DMS114 treated with DMSO at 0.1 percent for 48 hours (cell line): Measurements from ENCODE around the gene GALR2.

Experiments
- DNase-seq: peaks from one replicate; lab custom pipeline; 2025; ENCODE audit not compliant: unreplicated experiment; lab: John Stamatoyannopoulos, UW

GALR2 gene

GRCh38 chr17:76092526-76093413, 18.2 kb downstream of the GALR2 start:
- DNase-seq, result no peak

- DNase-seq, result no peak
Observed at GRCh38 chr17:76094046-76094445, 19.5 kb downstream of the GALR2 start.

- DNase-seq, result no peak
Observed at GRCh38 chr17:76095943-76096342, 21.4 kb downstream of the GALR2 start.

- no peak for DNase-seq
Observed at GRCh38 chr17:76097716-76098295, 23.2 kb downstream of the GALR2 start.

- no peak for DNase-seq
Observed at GRCh38 chr17:76102944-76103273, 28.3 kb downstream of the GALR2 start.

GRCh38 chr17:76103274-76104139, 28.9 kb downstream of the GALR2 start, which contains the start of gene EXOC7:
Gene EXOC7, minus strand, starts transcription at chr17:76103787. Its CDS starts 95 bp downstream, at chr17:76103692.
- peak; percentile 82 for DNase-seq

GRCh38 chr17:76104140-76104895, 29.7 kb downstream of the GALR2 start:
- no peak for DNase-seq

GRCh38 chr17:76104896-76105231, 30.3 kb downstream of the GALR2 start:
- DNase-seq, result no peak

GRCh38 chr17:76106703-76107102, 32.1 kb downstream of the GALR2 start:
- no peak for DNase-seq

GRCh38 chr17:76107509-76107908, 32.9 kb downstream of the GALR2 start:
- DNase-seq, result no peak

GRCh38 chr17:76111956-76112355, 37.4 kb downstream of the GALR2 start:
- DNase-seq, result no peak

- DNase-seq, result no peak
Observed at GRCh38 chr17:76115138-76115754, 40.7 kb downstream of the GALR2 start.

- no peak for DNase-seq
Observed at GRCh38 chr17:76119409-76120371, 45.1 kb downstream of the GALR2 start.

- no peak for DNase-seq
Observed at GRCh38 chr17:76120658-76121008, 46.1 kb downstream of the GALR2 start.

GRCh38 chr17:76121932-76122430, 47.4 kb downstream of the GALR2 start:
- no peak for DNase-seq

- no peak for DNase-seq
Observed at GRCh38 chr17:76122431-76123190, 48.0 kb downstream of the GALR2 start.

- DNase-seq, result no peak
Observed at GRCh38 chr17:76123191-76123499, 48.6 kb downstream of the GALR2 start.

- no peak for DNase-seq
Observed at GRCh38 chr17:76123749-76124581, 49.4 kb downstream of the GALR2 start.
